Loucy (cell line): ENCODE measurements around the gene CCDC85C.

Source experiments
- EZH2phosphoT487 ChIP-seq: fragments of 200-600 bp; IDR thresholded peaks from 2 replicates; pipeline ENCODE4 v1.6.1; 2018; ENCODE audit warnings: antibody characterized with exemption, mild to moderate bottlenecking, moderate library complexity, borderline replicate concordance
- TF ChIP-seq, protein P1 (sequence below): fragments of 200-600 bp; sonication (generic); conservative IDR thresholded peaks from 2 replicates; pipeline ENCODE4 v1.5.1; 2014; ENCODE audit warnings: mild to moderate bottlenecking, antibody characterized with exemption, low read length

- TF ChIP-seq, protein P1, sequence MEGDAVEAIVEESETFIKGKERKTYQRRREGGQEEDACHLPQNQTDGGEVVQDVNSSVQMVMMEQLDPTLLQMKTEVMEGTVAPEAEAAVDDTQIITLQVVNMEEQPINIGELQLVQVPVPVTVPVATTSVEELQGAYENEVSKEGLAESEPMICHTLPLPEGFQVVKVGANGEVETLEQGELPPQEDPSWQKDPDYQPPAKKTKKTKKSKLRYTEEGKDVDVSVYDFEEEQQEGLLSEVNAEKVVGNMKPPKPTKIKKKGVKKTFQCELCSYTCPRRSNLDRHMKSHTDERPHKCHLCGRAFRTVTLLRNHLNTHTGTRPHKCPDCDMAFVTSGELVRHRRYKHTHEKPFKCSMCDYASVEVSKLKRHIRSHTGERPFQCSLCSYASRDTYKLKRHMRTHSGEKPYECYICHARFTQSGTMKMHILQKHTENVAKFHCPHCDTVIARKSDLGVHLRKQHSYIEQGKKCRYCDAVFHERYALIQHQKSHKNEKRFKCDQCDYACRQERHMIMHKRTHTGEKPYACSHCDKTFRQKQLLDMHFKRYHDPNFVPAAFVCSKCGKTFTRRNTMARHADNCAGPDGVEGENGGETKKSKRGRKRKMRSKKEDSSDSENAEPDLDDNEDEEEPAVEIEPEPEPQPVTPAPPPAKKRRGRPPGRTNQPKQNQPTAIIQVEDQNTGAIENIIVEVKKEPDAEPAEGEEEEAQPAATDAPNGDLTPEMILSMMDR, result no peak
- no peak for TF ChIP-seq EZH2phosphoT487
These were observed 52.7 kb downstream of the CCDC85C start for GRCh38 chr14:99551034-99551922.
